ENCODE measurements around the gene FAM180A.

Gene FAM180A

GRCh38 chr7:135736586-135737305 is 11.9 kb downstream of the FAM180A start:
- no peak for DNase-seq

- no peak for DNase-seq
Measured at GRCh38 chr7:135734343-135734689, 14.3 kb downstream of the FAM180A start.

- DNase-seq: no peak
Measured at GRCh38 chr7:135733603-135734342, 14.8 kb downstream of the FAM180A start.

GRCh38 chr7:135731131-135731530 is 17.5 kb downstream of the FAM180A start:
- no peak for DNase-seq

- no peak for DNase-seq
Measured at GRCh38 chr7:135729230-135729629, 19.4 kb downstream of the FAM180A start.

GRCh38 chr7:135728136-135728669 is 20.4 kb downstream of the FAM180A start, which contains the start of gene SLC13A4:
Gene SLC13A4 (minus strand): TSS chr7:135728186. CDS start chr7:135727496, 690 bp downstream.
- DNase-seq: no peak

- DNase-seq: no peak
Measured at GRCh38 chr7:135726911-135727673, 21.5 kb downstream of the FAM180A start.

GRCh38 chr7:135726276-135726788 is 22.3 kb downstream of the FAM180A start:
- DNase-seq: no peak

- no peak for DNase-seq
Measured at GRCh38 chr7:135723411-135723810, 25.2 kb downstream of the FAM180A start.

- no peak for DNase-seq
Measured at GRCh38 chr7:135721198-135721820, 27.3 kb downstream of the FAM180A start.

GRCh38 chr7:135719688-135720087 is 28.9 kb downstream of the FAM180A start:
- no peak for DNase-seq

- DNase-seq: no peak
Measured at GRCh38 chr7:135718794-135719437, 29.7 kb downstream of the FAM180A start.

GRCh38 chr7:135718219-135718618 is 30.4 kb downstream of the FAM180A start:
- no peak for DNase-seq

- DNase-seq: no peak
Measured at GRCh38 chr7:135717693-135718092, 30.9 kb downstream of the FAM180A start.

GRCh38 chr7:135716677-135717238 is 31.9 kb downstream of the FAM180A start:
- DNase-seq: no peak

- no peak for DNase-seq
Measured at GRCh38 chr7:135715673-135716072, 32.9 kb downstream of the FAM180A start.

- DNase-seq: no peak
Measured at GRCh38 chr7:135715055-135715522, 33.5 kb downstream of the FAM180A start.

GRCh38 chr7:135714534-135715009 is 34.0 kb downstream of the FAM180A start:
- no peak for DNase-seq

- no peak for DNase-seq
Measured at GRCh38 chr7:135713836-135714470, 34.7 kb downstream of the FAM180A start.

GRCh38 chr7:135712796-135713195 is 35.8 kb downstream of the FAM180A start:
- no peak for DNase-seq

Measured in SIG-M5 (cell line).